Jurkat, Clone E6-1 (cell line): ENCODE results near the gene DGKD.

Experiments used
- DNase-seq: peaks from one replicate; pipeline ENCODE4 v3.0.0-alpha.2; 2011; ENCODE audit warnings: low read depth, low spot score
- H3K4me3 ChIP-seq: 2 replicates; pipeline ENCODE4 v1.5.1; 2011; ENCODE audit warnings: mild to moderate bottlenecking, low read length, control low read depth, moderate library complexity

Gene DGKD

GRCh38 chr2:233448575-233448974 lies 94.3 kb downstream of the DGKD start:
- peak; percentile 9 for DNase-seq
- H3K4me3 ChIP-seq, result no peak overlapping the region

- no peak overlapping the region for H3K4me3 ChIP-seq
- DNase-seq, result no peak
These were observed 95.0 kb downstream of the DGKD start for GRCh38 chr2:233449081-233449901.

GRCh38 chr2:233449921-233450863 lies 95.9 kb downstream of the DGKD start:
- no peak overlapping the region for H3K4me3 ChIP-seq
- DNase-seq, result peak; percentile 20

GRCh38 chr2:233450864-233451575 lies 96.7 kb downstream of the DGKD start:
- DNase-seq, result no peak
- H3K4me3 ChIP-seq, result no peak overlapping the region

- no peak for DNase-seq
- H3K4me3 ChIP-seq, result no peak overlapping the region
These were observed 97.7 kb downstream of the DGKD start for GRCh38 chr2:233451950-233452349.

GRCh38 chr2:233453111-233453915 lies 99.0 kb downstream of the DGKD start:
- no peak for DNase-seq
- H3K4me3 ChIP-seq, result no peak overlapping the region

GRCh38 chr2:233453916-233454315 lies 99.6 kb downstream of the DGKD start:
- DNase-seq, result no peak
- no peak overlapping the region for H3K4me3 ChIP-seq

- H3K4me3 ChIP-seq, result no peak overlapping the region
- DNase-seq, result no peak
These were observed 100.7 kb downstream of the DGKD start for GRCh38 chr2:233455006-233455405.

- H3K4me3 ChIP-seq, result no peak overlapping the region
These were observed 101.2 kb downstream of the DGKD start for GRCh38 chr2:233455491-233455890.

GRCh38 chr2:233456111-233456510 lies 101.8 kb downstream of the DGKD start:
- no peak for DNase-seq
- no peak overlapping the region for H3K4me3 ChIP-seq

More at GRCh38 chr2:233455491-233455890, 101.2 kb downstream of the DGKD start:
- DNase-seq, result no peak

- no peak for DNase-seq
- H3K4me3 ChIP-seq, result no peak overlapping the region
These were observed 102.6 kb downstream of the DGKD start for GRCh38 chr2:233456934-233457333.

GRCh38 chr2:233457356-233457755 lies 103.1 kb downstream of the DGKD start:
- no peak overlapping the region for H3K4me3 ChIP-seq
- DNase-seq, result no peak

- no peak for DNase-seq
- H3K4me3 ChIP-seq, result no peak overlapping the region
These were observed 103.8 kb downstream of the DGKD start for GRCh38 chr2:233458031-233458610.

GRCh38 chr2:233458826-233459225 lies 104.5 kb downstream of the DGKD start:
- DNase-seq, result no peak
- no peak overlapping the region for H3K4me3 ChIP-seq

- no peak for DNase-seq
These were observed 105.1 kb downstream of the DGKD start for GRCh38 chr2:233459426-233459825.

GRCh38 chr2:233460726-233461441 lies 106.6 kb downstream of the DGKD start:
- no peak overlapping the region for H3K4me3 ChIP-seq
- no peak for DNase-seq

More at GRCh38 chr2:233459426-233459825, 105.1 kb downstream of the DGKD start:
- no peak overlapping the region for H3K4me3 ChIP-seq

GRCh38 chr2:233461481-233461891 lies 107.2 kb downstream of the DGKD start:
- DNase-seq, result no peak
- H3K4me3 ChIP-seq, result no peak overlapping the region
